ENCODE results near the gene P2RX4. TPM values are rescaled to one million over a fixed set of nuclear protein-coding genes. Genes with fewer than 3 reads are reported as not detected.
"Not testable (repeated sequence)": the region's sequence is repeated elsewhere in the genome, so short reads cannot be mapped to it uniquely, and the experiment has no call there.

Gene P2RX4
- total and polyA plus RNA-seq, 11 donors = 3.2 to 27.4 (median 5.3) TPM

DNA sequence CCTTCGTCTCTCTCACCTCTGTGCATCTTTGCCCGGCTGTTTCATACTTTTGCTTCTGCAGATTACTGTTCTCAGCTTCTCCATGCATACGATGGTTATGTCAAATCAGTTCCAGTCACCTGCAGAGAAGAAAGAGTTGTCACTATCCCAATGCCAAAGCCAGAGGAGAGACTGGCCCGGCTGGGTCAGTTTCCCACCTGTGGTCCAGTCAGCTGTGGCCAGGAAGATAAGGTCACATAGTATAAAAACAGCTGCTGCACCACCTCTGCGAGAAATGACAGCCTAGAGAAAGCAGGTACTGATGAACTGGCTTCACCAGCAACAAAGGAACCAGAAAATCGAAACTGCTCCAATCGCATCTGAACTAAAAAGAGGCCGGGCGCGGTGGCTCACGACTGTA is 6.4 kb upstream of the P2RX4 start:
- no peaks in the 10 kb centered on the region for H3K27me3 ChIP-seq
- no peak for ATAC-seq
- no peak overlapping the region for H3K27ac ChIP-seq
- TF ChIP-seq, protein P1, sequence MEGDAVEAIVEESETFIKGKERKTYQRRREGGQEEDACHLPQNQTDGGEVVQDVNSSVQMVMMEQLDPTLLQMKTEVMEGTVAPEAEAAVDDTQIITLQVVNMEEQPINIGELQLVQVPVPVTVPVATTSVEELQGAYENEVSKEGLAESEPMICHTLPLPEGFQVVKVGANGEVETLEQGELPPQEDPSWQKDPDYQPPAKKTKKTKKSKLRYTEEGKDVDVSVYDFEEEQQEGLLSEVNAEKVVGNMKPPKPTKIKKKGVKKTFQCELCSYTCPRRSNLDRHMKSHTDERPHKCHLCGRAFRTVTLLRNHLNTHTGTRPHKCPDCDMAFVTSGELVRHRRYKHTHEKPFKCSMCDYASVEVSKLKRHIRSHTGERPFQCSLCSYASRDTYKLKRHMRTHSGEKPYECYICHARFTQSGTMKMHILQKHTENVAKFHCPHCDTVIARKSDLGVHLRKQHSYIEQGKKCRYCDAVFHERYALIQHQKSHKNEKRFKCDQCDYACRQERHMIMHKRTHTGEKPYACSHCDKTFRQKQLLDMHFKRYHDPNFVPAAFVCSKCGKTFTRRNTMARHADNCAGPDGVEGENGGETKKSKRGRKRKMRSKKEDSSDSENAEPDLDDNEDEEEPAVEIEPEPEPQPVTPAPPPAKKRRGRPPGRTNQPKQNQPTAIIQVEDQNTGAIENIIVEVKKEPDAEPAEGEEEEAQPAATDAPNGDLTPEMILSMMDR (IDR thresholded peaks at IDR 0.05) = no peak
- TF ChIP-seq POLR2A (IDR thresholded peaks at IDR 0.05) = no peak
- WGBS, 4 donors = 80 to 86% (median 85%) methylated on average over 11 of the region's 11 CpGs
- H3K36me3 ChIP-seq = no peaks in the 10 kb centered on the region
- H3K9me3 ChIP-seq = no peaks in the 10 kb centered on the region
- no peak for DNase-seq
- intact Hi-C loops (cut with DNase I) = loop anchor here in 2 of 10 donors (10.0 kb wide), 2 partner anchors 69 to 79 kb away; partner anchors contain the start of gene P2RX7 (in 1 of the 2)
- H3K4me1 ChIP-seq = peaks cover 0 to 7% (median 0%) of the 10 kb centered on the region in 12 donors
- H3K4me3 ChIP-seq = no peak overlapping the region

DNA sequence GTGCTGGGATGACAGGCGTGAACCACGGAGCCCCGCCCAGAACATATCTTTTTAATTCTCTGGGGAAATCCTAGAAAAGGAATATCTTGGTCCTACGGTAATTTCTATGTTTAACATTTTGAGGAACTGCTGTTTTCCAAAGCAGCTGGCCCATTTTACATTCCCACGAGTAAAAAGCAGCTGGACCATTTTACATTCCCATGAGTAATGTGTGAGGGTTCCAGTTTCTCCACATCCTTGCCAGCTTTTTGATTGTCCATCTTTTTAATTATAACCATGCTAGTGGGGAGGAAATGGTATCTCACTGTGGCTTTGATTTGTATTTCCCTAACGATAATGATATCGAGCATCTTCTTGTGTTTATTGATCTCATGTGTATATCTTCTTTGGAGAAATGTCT is 4.4 kb upstream of the P2RX4 start:
- no peaks in the 10 kb centered on the region for H3K36me3 ChIP-seq
- intact Hi-C loops (cut with DNase I) = loop anchor here in 2 of 10 donors (10.0 kb wide), 2 partner anchors 71 to 81 kb away; partner anchors contain the start of gene P2RX7 (in 1 of the 2)
- TF ChIP-seq POLR2A (IDR thresholded peaks at IDR 0.05) = no peak
- TF ChIP-seq, protein P1 (IDR thresholded peaks at IDR 0.05) = no peak
- no peak overlapping the region for H3K27ac ChIP-seq
- H3K9me3 ChIP-seq = no peaks in the 10 kb centered on the region
- H3K4me1 ChIP-seq = peaks cover 0 to 14% (median 1%) of the 10 kb centered on the region in 12 donors
- no peak for DNase-seq
- 63 to 78% (median 72%) methylated on average over 7 of the region's 7 CpGs for WGBS, 4 donors
- no peak overlapping the region for H3K4me3 ChIP-seq
- no peaks in the 10 kb centered on the region for H3K27me3 ChIP-seq
- ATAC-seq = no peak

DNA sequence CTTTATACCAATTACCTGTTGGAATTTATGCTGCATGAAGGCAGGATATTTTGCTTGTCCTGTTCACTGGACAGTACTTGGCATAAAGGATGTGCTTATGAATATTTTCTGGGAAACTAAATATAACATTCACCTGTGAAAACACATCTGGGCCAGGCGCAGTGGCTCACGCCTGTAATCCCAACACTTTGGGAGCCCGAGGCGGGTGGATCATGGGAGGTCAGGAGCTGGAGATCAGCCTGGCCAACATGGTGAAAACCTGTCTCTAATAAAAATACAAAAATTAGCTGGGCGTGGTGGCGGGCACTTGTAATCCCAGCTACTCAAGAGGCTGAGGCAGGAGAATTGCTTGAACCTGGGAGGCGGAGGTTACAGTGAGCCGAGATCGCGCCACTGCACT is 1.4 kb upstream of the P2RX4 start:
- intact Hi-C loops (cut with DNase I) = loop anchor here in 2 of 10 donors (10.0 kb wide), 2 partner anchors 74 to 84 kb away; partner anchors contain the start of gene P2RX7 (in 1 of the 2)
- peak in 1 of 5 donors; percentile 37 for DNase-seq
- H3K4me3 ChIP-seq, ATAC-seq, H3K27ac ChIP-seq, H3K27me3 ChIP-seq, H3K36me3 ChIP-seq, H3K9me3 ChIP-seq: not testable (repeated sequence)
- 93 to 95% (median 95%) methylated on average over 10 of the region's 10 CpGs for WGBS, 4 donors
- H3K4me1 ChIP-seq = peaks cover 0 to 38% (median 5%) of the 10 kb centered on the region in 12 donors

DNA sequence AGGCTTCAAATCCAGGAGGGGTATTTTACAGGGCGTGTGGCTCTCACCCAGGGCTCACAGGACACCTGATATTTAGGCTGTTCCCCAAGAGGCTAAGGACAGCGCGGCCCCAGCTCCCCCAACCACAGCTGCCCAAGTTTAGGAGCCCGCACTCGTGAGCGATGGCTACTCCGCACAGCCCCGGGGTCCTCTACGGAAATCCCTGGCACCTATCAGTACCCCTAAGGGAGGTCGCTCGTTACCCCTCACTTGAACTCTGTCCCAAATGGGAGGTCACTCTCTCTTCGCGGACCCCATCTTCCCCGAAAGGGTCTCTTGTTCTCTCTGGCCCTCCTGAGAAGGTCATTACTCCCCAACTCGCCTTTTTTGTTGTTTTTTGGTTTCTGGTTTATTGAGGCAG is 708 bp upstream of the P2RX4 start:
- H3K4me3 ChIP-seq = peak overlapping the region in 9 of 12 donors; percentile 61 to 97 (median 80)
- peak overlapping the region in 8 of 12 donors; percentile 64 to 95 (median 87) for H3K27ac ChIP-seq
- ATAC-seq = peak in 1 of 4 donors; percentile 5
- H3K36me3 ChIP-seq = no peaks in the 10 kb centered on the region
- no peaks in the 10 kb centered on the region for H3K9me3 ChIP-seq
- peaks cover 0 to 45% (median 6%) of the 10 kb centered on the region in 12 donors for H3K4me1 ChIP-seq
- WGBS, 4 donors = 85 to 91% (median 88%) methylated on average over 15 of the region's 15 CpGs
- TF ChIP-seq, protein P1 (IDR thresholded peaks at IDR 0.05) = no peak
- TF ChIP-seq POLR2A (IDR thresholded peaks at IDR 0.05) = no peak
- intact Hi-C loops (cut with DNase I) = loop anchor here in 2 of 10 donors (10.0 kb wide), 2 partner anchors 74 to 84 kb away; partner anchors contain the start of gene P2RX7 (in 1 of the 2)
- peak in 1 of 5 donors; percentile 49 for DNase-seq
- H3K27me3 ChIP-seq = no peaks in the 10 kb centered on the region

All from heart left ventricle (tissue), 16 donors.